ENCODE measurements around the gene TRIM60. TPM values are rescaled to one million over a fixed set of nuclear protein-coding genes. Genes with fewer than 3 reads are reported as not detected.

Gene TRIM60
- total and polyA plus RNA-seq, 2 of the 4 experiments (the other 2 are of a cell fraction), result not detected

- POLR2A ChIA-PET (ENCODE audit: unreplicated experiment), result no interaction called here
- Histone ChIP-seq H3K9me1 (ENCODE audit: insufficient read depth, low read length) (no peaks in the 10 kb centered on the region), H3K9me3 (ENCODE audit: control insufficient read depth, insufficient read depth, low read length) (no peaks in the 10 kb centered on the region)
Measured at GRCh38 chr4:165010487-165010886, 21.3 kb upstream of the TRIM60 start.

More at GRCh38 chr4:165010487-165010886, 21.3 kb upstream of the TRIM60 start:
- Histone ChIP-seq H4K91ac (ENCODE audit: insufficient read depth, low read depth, low read length) (no peak overlapping the region), H3K79me1 (ENCODE audit: low read depth in 1 of 2, low read length in 2 of 2) (no peaks in the 10 kb centered on the region), H3K4ac (ENCODE audit: low read depth, low read length) (no peak overlapping the region), H3K9ac (ENCODE audit: low read depth, low read length) (no peak overlapping the region), H3K4me1 (ENCODE audit: control insufficient read depth, insufficient read depth, low read length) (no peaks in the 10 kb centered on the region), H3K4me3 (ENCODE audit: insufficient read depth, low read depth, low read length) (no peak overlapping the region), H3K4me2 (ENCODE audit: low read depth, low read length) (no peak overlapping the region), H2BK5ac (ENCODE audit: low read depth, low read length, poor library complexity, severe bottlenecking) (no peak overlapping the region), H3K18ac (ENCODE audit: low read depth, low read length) (no peak overlapping the region), H4K20me1 (ENCODE audit: insufficient read depth, low read length) (no peaks in the 10 kb centered on the region), H2BK20ac (ENCODE audit: low read depth, low read length) (no peak overlapping the region), H2AFZ (replicated peaks; ENCODE audit: low read length, poor library complexity) (no peak overlapping the region), H4K5ac (ENCODE audit: low read depth, low read length) (no peak overlapping the region), H3K23ac (ENCODE audit: low read depth, low read length) (no peak overlapping the region), H2BK15ac (ENCODE audit: low read depth, low read length) (no peak overlapping the region), H2AK5ac (ENCODE audit: low read depth, low read length) (no peak overlapping the region), H2BK120ac (ENCODE audit: low read depth, low read length) (no peak overlapping the region), H3K56ac (ENCODE audit: extremely low read depth, insufficient read depth, low read length) (no peak overlapping the region), H3K36me3 (ENCODE audit: control insufficient read depth, insufficient read depth, low read length) (no peaks in the 10 kb centered on the region), H3K27me3 (ENCODE audit: control insufficient read depth, insufficient read depth, low read length) (no peaks in the 10 kb centered on the region), H3K14ac (replicated peaks; ENCODE audit: low read depth, low read length) (no peak overlapping the region), H2AK9ac (replicated peaks; ENCODE audit: low read depth, low read length, poor library complexity) (no peak overlapping the region), H4K8ac (ENCODE audit: low read depth in 2 of 2, low read length in 2 of 2) (no peak overlapping the region), H3K27ac (ENCODE audit: insufficient read depth, low read length) (no peak overlapping the region)
- intact Hi-C loops (cut with micrococcal nuclease), result no loop called here
- CTCF ChIA-PET, result no interaction called here
- no TSS peak for BruUV-seq (replicated peaks)
- in situ Hi-C loops (cut with MboI; ENCODE audit: low sequenced_read_pairs), result no loop called here
- no CpG with 5 or more reads among the region's 2 CpGs for WGBS, 2 experiments (ENCODE audit: extremely low coverage in 2 of 2, insufficient read length in 1 of 2)
- dilution Hi-C loops (cut with HindIII; ENCODE audit: low sequenced_read_pairs, unreplicated experiment), result no loop called here
- no peak for ATAC-seq (ENCODE audit: low read depth)
- TF ChIP-seq POLR2A (IDR thresholded peaks at IDR 0.05; ENCODE audit: low read depth, low read length) (no peak), MAZ (IDR thresholded peaks at IDR 0.05; ENCODE audit: borderline replicate concordance, low read depth, low read length) (no peak), CEBPB (IDR thresholded peaks at IDR 0.05; ENCODE audit: low read depth, low read length) (no peak), RFX5 (IDR thresholded peaks at IDR 0.05; ENCODE audit: low read depth, low read length) (no peak), BHLHE40 (IDR thresholded peaks at IDR 0.05; ENCODE audit: low read depth, low read length) (no peak), CHD1 (IDR thresholded peaks at IDR 0.05; ENCODE audit: low read depth, low read length) (no peak), ELK1 (IDR thresholded peaks at IDR 0.05; ENCODE audit: borderline replicate concordance, low read depth, low read length) (no peak)
- no peak for DNase-seq
